Measurements from ENCODE around the gene KLC4.
"Not testable (repeated sequence)": the region's sequence is repeated elsewhere in the genome, so short reads cannot be mapped to it uniquely, and the experiment has no call there.

The KLC4 gene

DNA sequence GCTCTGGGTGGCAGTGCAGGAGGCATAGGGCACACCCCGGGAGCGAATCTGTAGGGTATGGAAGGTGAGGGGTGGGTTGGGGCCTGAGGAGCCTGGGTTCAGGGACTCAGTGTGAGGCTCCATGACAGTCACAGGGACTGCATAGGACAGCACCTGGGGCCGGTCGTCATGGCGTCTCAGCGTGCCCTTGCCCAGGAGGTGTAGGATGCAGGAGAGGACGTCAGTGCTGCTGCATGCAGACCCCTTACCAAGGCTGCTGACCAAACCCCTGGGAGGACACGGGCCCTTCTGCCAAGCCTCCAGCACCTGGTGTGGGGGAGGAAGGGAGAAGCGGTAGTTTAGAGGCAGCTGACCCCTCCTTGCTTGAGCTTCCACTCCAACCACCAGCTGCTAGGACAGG is 21.7 kb upstream of the KLC4 start:
- no peak overlapping the region for H3K9ac ChIP-seq (ENCODE audit: low read length)
- TF ChIP-seq, protein P1, sequence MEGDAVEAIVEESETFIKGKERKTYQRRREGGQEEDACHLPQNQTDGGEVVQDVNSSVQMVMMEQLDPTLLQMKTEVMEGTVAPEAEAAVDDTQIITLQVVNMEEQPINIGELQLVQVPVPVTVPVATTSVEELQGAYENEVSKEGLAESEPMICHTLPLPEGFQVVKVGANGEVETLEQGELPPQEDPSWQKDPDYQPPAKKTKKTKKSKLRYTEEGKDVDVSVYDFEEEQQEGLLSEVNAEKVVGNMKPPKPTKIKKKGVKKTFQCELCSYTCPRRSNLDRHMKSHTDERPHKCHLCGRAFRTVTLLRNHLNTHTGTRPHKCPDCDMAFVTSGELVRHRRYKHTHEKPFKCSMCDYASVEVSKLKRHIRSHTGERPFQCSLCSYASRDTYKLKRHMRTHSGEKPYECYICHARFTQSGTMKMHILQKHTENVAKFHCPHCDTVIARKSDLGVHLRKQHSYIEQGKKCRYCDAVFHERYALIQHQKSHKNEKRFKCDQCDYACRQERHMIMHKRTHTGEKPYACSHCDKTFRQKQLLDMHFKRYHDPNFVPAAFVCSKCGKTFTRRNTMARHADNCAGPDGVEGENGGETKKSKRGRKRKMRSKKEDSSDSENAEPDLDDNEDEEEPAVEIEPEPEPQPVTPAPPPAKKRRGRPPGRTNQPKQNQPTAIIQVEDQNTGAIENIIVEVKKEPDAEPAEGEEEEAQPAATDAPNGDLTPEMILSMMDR (IDR thresholded peaks at IDR 0.05; ENCODE audit: low read length), result no peak
- TF ChIP-seq EZH2 (IDR thresholded peaks at IDR 0.05; ENCODE audit: borderline replicate concordance, low read length), result no peak
- H3K9me3 ChIP-seq (ENCODE audit: low read length), result no peaks in the 10 kb centered on the region
- no peaks in the 10 kb centered on the region for H4K20me1 ChIP-seq (ENCODE audit: insufficient read depth, low read length)
- peaks cover 59% of the 10 kb centered on the region for H3K36me3 ChIP-seq (ENCODE audit: insufficient read depth, low read length)
- H2AFZ ChIP-seq (ENCODE audit: low read length), result no peak overlapping the region
- H3F3A ChIP-seq (ENCODE audit: insufficient read depth, low read length), result no peaks in the 10 kb centered on the region
- H3K79me2 ChIP-seq (ENCODE audit: insufficient read depth, low read length), result no peaks in the 10 kb centered on the region
- no peaks in the 10 kb centered on the region for H3K4me1 ChIP-seq (ENCODE audit: insufficient read depth, low read length, severe bottlenecking)
- no peak overlapping the region for H3K4me3 ChIP-seq (ENCODE audit: low read depth, low read length, poor library complexity, severe bottlenecking)
- no peaks in the 10 kb centered on the region for H3K9me2 ChIP-seq (ENCODE audit: low read depth, low read length)
- no peaks in the 10 kb centered on the region for H3K27me3 ChIP-seq (ENCODE audit: insufficient read depth, low read length)
- H3K4me2 ChIP-seq (ENCODE audit: low read length), result no peak overlapping the region
- no peak overlapping the region for H3K27ac ChIP-seq (ENCODE audit: low read depth, low read length, poor library complexity, severe bottlenecking)

DNA sequence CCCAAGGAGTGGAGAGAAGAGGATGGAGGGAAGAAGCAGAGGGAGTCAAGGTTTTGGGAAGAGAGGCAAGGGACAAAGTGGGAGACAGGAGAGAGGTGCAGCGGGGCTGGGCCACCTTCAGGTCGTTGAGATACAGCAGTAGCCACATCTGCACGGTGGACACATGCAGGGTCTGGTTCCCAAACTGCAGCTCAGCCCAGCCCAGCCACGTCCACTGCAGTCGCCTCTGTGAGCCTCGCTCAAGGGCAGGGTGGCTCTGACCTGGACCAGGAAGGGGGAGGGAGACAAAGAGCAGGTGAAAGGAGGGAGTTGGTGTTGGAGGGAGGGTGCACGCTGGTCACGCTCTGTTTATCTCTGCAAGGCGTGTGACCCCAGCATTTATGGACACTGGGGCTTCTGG is 20.7 kb upstream of the KLC4 start:
- Histone ChIP-seq H3K27ac (ENCODE audit: low read depth, low read length, poor library complexity, severe bottlenecking) (no peak overlapping the region), H3K9me2 (ENCODE audit: low read depth, low read length) (no peaks in the 10 kb centered on the region), H4K20me1 (ENCODE audit: insufficient read depth, low read length) (no peaks in the 10 kb centered on the region), H3K4me2 (ENCODE audit: low read length) (no peak overlapping the region), H2AFZ (ENCODE audit: low read length) (no peak overlapping the region), H3K4me1 (ENCODE audit: insufficient read depth, low read length, severe bottlenecking) (no peaks in the 10 kb centered on the region), H3K9me3 (ENCODE audit: low read length) (no peaks in the 10 kb centered on the region), H3K4me3 (ENCODE audit: low read depth, low read length, poor library complexity, severe bottlenecking) (no peak overlapping the region), H3K27me3 (ENCODE audit: insufficient read depth, low read length) (no peaks in the 10 kb centered on the region), H3K9ac (ENCODE audit: low read length) (no peak overlapping the region), H3K36me3 (ENCODE audit: insufficient read depth, low read length) (peaks cover 51% of the 10 kb centered on the region), H3F3A (ENCODE audit: insufficient read depth, low read length) (no peaks in the 10 kb centered on the region), H3K79me2 (ENCODE audit: insufficient read depth, low read length) (no peaks in the 10 kb centered on the region)
- TF ChIP-seq, protein P1 (IDR thresholded peaks at IDR 0.05; ENCODE audit: low read length), result no peak

DNA sequence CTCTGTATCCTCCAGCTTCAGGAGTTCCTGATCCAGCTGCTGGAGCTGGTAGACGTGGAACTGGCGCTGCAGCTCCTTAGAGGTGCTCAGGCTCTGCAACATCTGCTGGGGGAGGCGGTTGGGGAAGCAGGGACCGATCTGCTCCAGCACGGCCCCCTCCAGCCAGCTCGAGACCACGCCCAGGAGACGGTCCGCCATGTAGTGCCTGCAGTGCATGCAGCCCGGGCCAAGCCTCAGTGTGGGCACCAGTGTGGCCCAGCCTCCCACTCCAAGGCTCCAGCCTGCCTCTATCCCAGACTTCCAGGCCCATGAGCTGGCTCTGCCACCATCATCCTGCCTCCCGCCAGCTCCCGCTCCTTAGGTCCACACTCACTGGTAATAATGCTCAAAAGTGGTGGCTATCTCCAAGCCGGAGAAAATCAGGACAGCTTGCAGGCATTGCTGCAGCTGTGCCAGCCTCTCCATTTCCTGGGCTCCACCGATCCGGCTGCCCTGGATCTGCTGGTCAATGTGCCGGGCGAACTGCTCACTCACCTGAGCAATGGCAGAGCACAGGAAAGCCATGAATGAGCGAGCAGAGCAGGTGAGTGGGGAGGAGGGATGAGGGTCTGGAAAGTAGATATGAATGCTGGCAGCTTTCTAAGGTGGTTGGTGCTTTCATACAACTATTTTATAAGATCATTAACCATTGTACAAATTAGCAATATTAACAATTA is 18.7 kb upstream of the KLC4 start:
- no peak overlapping the region for H3K4me3 ChIP-seq (ENCODE audit: low read depth, low read length, poor library complexity, severe bottlenecking)
- no peak overlapping the region for H2AFZ ChIP-seq (ENCODE audit: low read length)
- no peak overlapping the region for H3K27ac ChIP-seq (ENCODE audit: low read depth, low read length, poor library complexity, severe bottlenecking)
- no peaks in the 10 kb centered on the region for H3K79me2 ChIP-seq (ENCODE audit: insufficient read depth, low read length)
- H3K4me1 ChIP-seq (ENCODE audit: insufficient read depth, low read length, severe bottlenecking), result no peaks in the 10 kb centered on the region
- H3K9ac ChIP-seq (ENCODE audit: low read length), result no peak overlapping the region
- H3K9me3 ChIP-seq (ENCODE audit: low read length), result no peaks in the 10 kb centered on the region
- no peaks in the 10 kb centered on the region for H3F3A ChIP-seq (ENCODE audit: insufficient read depth, low read length)
- H3K27me3 ChIP-seq (ENCODE audit: insufficient read depth, low read length), result no peaks in the 10 kb centered on the region
- no peaks in the 10 kb centered on the region for H4K20me1 ChIP-seq (ENCODE audit: insufficient read depth, low read length)
- no peak for TF ChIP-seq EZH2 (IDR thresholded peaks at IDR 0.05; ENCODE audit: borderline replicate concordance, low read length)
- H3K4me2 ChIP-seq (ENCODE audit: low read length), result no peak overlapping the region
- no peaks in the 10 kb centered on the region for H3K9me2 ChIP-seq (ENCODE audit: low read depth, low read length)
- peaks cover 54% of the 10 kb centered on the region for H3K36me3 ChIP-seq (ENCODE audit: insufficient read depth, low read length)

DNA sequence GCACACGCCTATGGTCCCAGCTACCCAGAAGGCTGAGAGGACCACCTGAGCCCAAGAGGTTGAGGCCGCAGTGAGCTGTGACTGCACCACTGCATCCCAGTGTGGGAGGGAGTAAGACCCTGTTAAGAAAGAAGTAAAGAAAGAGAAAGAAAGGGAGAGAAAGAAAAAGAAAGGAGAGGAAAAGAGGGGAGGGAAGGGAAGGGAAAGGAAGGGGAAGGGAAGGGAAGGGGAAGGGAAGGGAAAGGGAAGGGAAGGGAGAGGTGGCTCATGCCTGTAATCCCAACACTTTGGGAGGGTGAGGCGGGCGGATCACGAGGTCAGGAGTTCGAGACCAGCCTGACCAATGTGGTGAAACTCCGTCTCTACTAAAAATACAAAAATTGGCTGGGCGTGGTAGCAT is 18.0 kb upstream of the KLC4 start:
- not testable (repeated sequence) for H3K9me2 ChIP-seq (ENCODE audit: low read depth, low read length); H3K4me1 ChIP-seq (ENCODE audit: insufficient read depth, low read length, severe bottlenecking); H2AFZ ChIP-seq (ENCODE audit: low read length); H3K4me2 ChIP-seq (ENCODE audit: low read length); H4K20me1 ChIP-seq (ENCODE audit: insufficient read depth, low read length); H3K27me3 ChIP-seq (ENCODE audit: insufficient read depth, low read length); H3K9ac ChIP-seq (ENCODE audit: low read length); H3F3A ChIP-seq (ENCODE audit: insufficient read depth, low read length); H3K9me3 ChIP-seq (ENCODE audit: low read length); H3K4me3 ChIP-seq (ENCODE audit: low read depth, low read length, poor library complexity, severe bottlenecking); H3K79me2 ChIP-seq (ENCODE audit: insufficient read depth, low read length); H3K27ac ChIP-seq (ENCODE audit: low read depth, low read length, poor library complexity, severe bottlenecking)
- H3K36me3 ChIP-seq (ENCODE audit: insufficient read depth, low read length), result peaks cover 57% of the 10 kb centered on the region; the same call in 1 of the 2 replicates
